Gastrocnemius medialis (tissue), 4 donors: Measurements from ENCODE around the gene PLPP4. TPM values are rescaled to one million over a fixed set of nuclear protein-coding genes. Genes with fewer than 3 reads are reported as not detected.

Experiments used
- ATAC-seq, 2 donors: fragments of 150-250 bp; one replicate each; pipeline ENCODE4 v1.9.1; 2016
- DNase-seq, 2 donors: peaks; one replicate each; pipeline ENCODE4 v3.0.0-alpha.2; 2019
- H3K27ac ChIP-seq, 4 donors: fragments of 200-600 bp; sonication (generic); 1 replicate in 1 of 4; 2 replicates in 3 of 4; pipeline ENCODE4 v1.5.1; 2016 to 2018; ENCODE audit warnings: mild to moderate bottlenecking in 2 of 4, moderate library complexity in 1 of 4
- H3K27me3 ChIP-seq, 3 donors: fragments of 200-600 bp; sonication (generic) in 2 of 3; 1 replicate in 1 of 3; 2 replicates in 2 of 3; pipeline versions ENCODE4 v1.5.1 to v1.6.0; 2016 to 2019; ENCODE audit warnings: mild to moderate bottlenecking in 1 of 3, moderate library complexity in 1 of 3
- H3K36me3 ChIP-seq, 2 donors: fragments of 200-600 bp; sonication (generic) in 1 of 2; one replicate each; pipeline ENCODE4 v1.5.1; 2017 to 2018
- H3K4me1 ChIP-seq, 2 donors: fragments of 200-600 bp; sonication (generic) in 1 of 2; one replicate each; pipeline ENCODE4 v1.5.1; 2016 to 2017; ENCODE audit warnings: mild to moderate bottlenecking in 2 of 2
- H3K4me3 ChIP-seq, 4 donors: fragments of 200-600 bp; sonication (generic) in 3 of 4; 1 replicate in 1 of 4; 2 replicates in 3 of 4; pipeline ENCODE4 v1.5.1; 2016 to 2019; ENCODE audit warnings: mild to moderate bottlenecking in 2 of 4
- H3K9me3 ChIP-seq, 3 donors: fragments of 200-600 bp; sonication (generic) in 2 of 3; 1 replicate in 1 of 3; 2 replicates in 2 of 3; pipeline ENCODE4 v1.5.1; 2016 to 2019
- CTCF ChIP-seq, 5 experiments: fragments of 450-650 bp in 3 of 5; fragments of 200-600 bp in 2 of 5; sonication (generic) in 2 of 5; IDR thresholded peaks in 4 of 5; conservative IDR thresholded peaks in 1 of 5; 1 replicate in 4 of 5; 2 replicates in 1 of 5; pipeline ENCODE4 v1.5.1; 2016 to 2019; ENCODE audit warnings: antibody characterized with exemption in 5 of 5, mild to moderate bottlenecking in 3 of 5, moderate library complexity in 3 of 5
- POLR2A ChIP-seq, 2 donors: fragments of 450-650 bp; IDR thresholded peaks; one replicate each; pipeline ENCODE4 v1.6.1; 2017; ENCODE audit warnings: antibody characterized with exemption in 2 of 2, mild to moderate bottlenecking in 2 of 2, moderate library complexity in 2 of 2
- in situ Hi-C, 4 donors: fragments of 200-750 bp; cut with MboI; loops; one replicate each; pipeline versions ENCODE4 v1.15.0 to v1.8.0; 2017; ENCODE audit warnings: low sequenced_read_pairs in 4 of 4
- intact Hi-C: fragments of 100-400 bp; cut with DNase I; formaldehyde crosslinking; loops from one replicate; pipeline ENCODE4 v1.15.1; 2023; ENCODE audit warnings: low total_unique reads
- total RNA-seq, 4 donors: library from RNA; depleted of rRNA; stranded (reverse); fragments of >200 nt; gene quantifications; one replicate each; pipeline versions ENCODE4 v1.1.0 to v1.2.3, GENCODE V29; 2016

PLPP4 gene
- total RNA-seq, 4 donors from 2014 or later, result not detected

- in situ Hi-C loops, result no loop called here
- H3K4me1 ChIP-seq, result no peaks in the 10 kb centered on the region
- no peak for ATAC-seq
- no peak overlapping the region for H3K4me3 ChIP-seq
- no peak overlapping the region for H3K27ac ChIP-seq
- no peak for DNase-seq
- H3K36me3 ChIP-seq, result no peaks in the 10 kb centered on the region
- TF ChIP-seq POLR2A (IDR thresholded peaks at IDR 0.05), result no peak
- TF ChIP-seq CTCF (IDR thresholded peaks at IDR 0.05 in 4 of 5, conservative IDR thresholded peaks at IDR 0.05 in 1 of 5), result no peak
- intact Hi-C loops, result no loop called here
- no peaks in the 10 kb centered on the region for H3K9me3 ChIP-seq
- no peaks in the 10 kb centered on the region for H3K27me3 ChIP-seq
Measured at GRCh38 chr10:120527691-120528090, 70.7 kb downstream of the PLPP4 start.

- Histone ChIP-seq H3K27me3 (no peaks in the 10 kb centered on the region), H3K4me1 (no peaks in the 10 kb centered on the region), H3K4me3 (no peak overlapping the region), H3K27ac (no peak overlapping the region), H3K36me3 (no peaks in the 10 kb centered on the region), H3K9me3 (no peaks in the 10 kb centered on the region)
- TF ChIP-seq POLR2A (IDR thresholded peaks at IDR 0.05), result no peak
- TF ChIP-seq CTCF (IDR thresholded peaks at IDR 0.05 in 4 of 5, conservative IDR thresholded peaks at IDR 0.05 in 1 of 5), result no peak
- intact Hi-C loops, result no loop called here
- in situ Hi-C loops, result no loop called here
- ATAC-seq (no peak), DNase-seq (no peak)
Measured at GRCh38 chr10:120530699-120531098, 73.7 kb downstream of the PLPP4 start.

- no peak for ATAC-seq
Measured at GRCh38 chr10:120538091-120538490, 81.1 kb downstream of the PLPP4 start.

GRCh38 chr10:120539076-120539475 lies 82.0 kb downstream of the PLPP4 start:
- Histone ChIP-seq H3K4me3 (no peak overlapping the region), H3K9me3 (no peaks in the 10 kb centered on the region), H3K4me1 (no peaks in the 10 kb centered on the region), H3K27ac (no peak overlapping the region), H3K36me3 (no peaks in the 10 kb centered on the region), H3K27me3 (no peaks in the 10 kb centered on the region)
- in situ Hi-C loops (no loop called here), intact Hi-C loops (no loop called here)
- no peak for DNase-seq
- TF ChIP-seq CTCF (IDR thresholded peaks at IDR 0.05 in 4 of 5, conservative IDR thresholded peaks at IDR 0.05 in 1 of 5) (no peak), POLR2A (IDR thresholded peaks at IDR 0.05) (no peak)
- ATAC-seq, result no peak

More at GRCh38 chr10:120538091-120538490, 81.1 kb downstream of the PLPP4 start:
- TF ChIP-seq CTCF (IDR thresholded peaks at IDR 0.05 in 4 of 5, conservative IDR thresholded peaks at IDR 0.05 in 1 of 5), result no peak
- no peak for TF ChIP-seq POLR2A (IDR thresholded peaks at IDR 0.05)
- Histone ChIP-seq H3K27ac (no peak overlapping the region), H3K36me3 (no peaks in the 10 kb centered on the region), H3K4me3 (no peak overlapping the region), H3K27me3 (no peaks in the 10 kb centered on the region), H3K9me3 (no peaks in the 10 kb centered on the region), H3K4me1 (no peaks in the 10 kb centered on the region)
- intact Hi-C loops (no loop called here), in situ Hi-C loops (no loop called here)
- no peak for DNase-seq

- in situ Hi-C loops, result no loop called here
- TF ChIP-seq CTCF (IDR thresholded peaks at IDR 0.05 in 4 of 5, conservative IDR thresholded peaks at IDR 0.05 in 1 of 5) (no peak), POLR2A (IDR thresholded peaks at IDR 0.05) (no peak)
Measured at GRCh38 chr10:120540486-120540885, 83.5 kb downstream of the PLPP4 start.

More at GRCh38 chr10:120540486-120540885, 83.5 kb downstream of the PLPP4 start:
- intact Hi-C loops, result no loop called here
- Histone ChIP-seq H3K4me1 (no peaks in the 10 kb centered on the region), H3K4me3 (no peak overlapping the region), H3K36me3 (no peaks in the 10 kb centered on the region), H3K27me3 (no peaks in the 10 kb centered on the region), H3K9me3 (no peaks in the 10 kb centered on the region), H3K27ac (no peak overlapping the region)
- DNase-seq (no peak), ATAC-seq (no peak)
